AG10803 (cell line): ENCODE results near the gene MMP28.

Experiments
- DNase-seq: peaks from one replicate; pipeline ENCODE4 v3.0.0; 2010; ENCODE audit warnings: low read depth
- H3K4me3 ChIP-seq: 2 replicates; pipeline ENCODE4 v1.5.1; 2011; ENCODE audit warnings: mild to moderate bottlenecking, low read length, control low read depth
- TF ChIP-seq, protein P1 (sequence below): conservative IDR thresholded peaks from 2 replicates; pipeline ENCODE4 v1.5.1; 2011; ENCODE audit warnings: mild to moderate bottlenecking, low read length, control low read depth, inconsistent platforms

Gene MMP28

GRCh38 chr17:35738519-35739133 is 56.8 kb downstream of the MMP28 start:
- DNase-seq: no peak
- TF ChIP-seq, protein P1, sequence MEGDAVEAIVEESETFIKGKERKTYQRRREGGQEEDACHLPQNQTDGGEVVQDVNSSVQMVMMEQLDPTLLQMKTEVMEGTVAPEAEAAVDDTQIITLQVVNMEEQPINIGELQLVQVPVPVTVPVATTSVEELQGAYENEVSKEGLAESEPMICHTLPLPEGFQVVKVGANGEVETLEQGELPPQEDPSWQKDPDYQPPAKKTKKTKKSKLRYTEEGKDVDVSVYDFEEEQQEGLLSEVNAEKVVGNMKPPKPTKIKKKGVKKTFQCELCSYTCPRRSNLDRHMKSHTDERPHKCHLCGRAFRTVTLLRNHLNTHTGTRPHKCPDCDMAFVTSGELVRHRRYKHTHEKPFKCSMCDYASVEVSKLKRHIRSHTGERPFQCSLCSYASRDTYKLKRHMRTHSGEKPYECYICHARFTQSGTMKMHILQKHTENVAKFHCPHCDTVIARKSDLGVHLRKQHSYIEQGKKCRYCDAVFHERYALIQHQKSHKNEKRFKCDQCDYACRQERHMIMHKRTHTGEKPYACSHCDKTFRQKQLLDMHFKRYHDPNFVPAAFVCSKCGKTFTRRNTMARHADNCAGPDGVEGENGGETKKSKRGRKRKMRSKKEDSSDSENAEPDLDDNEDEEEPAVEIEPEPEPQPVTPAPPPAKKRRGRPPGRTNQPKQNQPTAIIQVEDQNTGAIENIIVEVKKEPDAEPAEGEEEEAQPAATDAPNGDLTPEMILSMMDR: no peak
- no peak overlapping the region for H3K4me3 ChIP-seq

- no peak for DNase-seq
- H3K4me3 ChIP-seq: no peak overlapping the region
- TF ChIP-seq, protein P1: no peak
Measured at GRCh38 chr17:35736236-35736635, 59.2 kb downstream of the MMP28 start.

GRCh38 chr17:35735036-35735805 is 60.2 kb downstream of the MMP28 start:
- DNase-seq: no peak
- TF ChIP-seq, protein P1: no peak
- no peak overlapping the region for H3K4me3 ChIP-seq

GRCh38 chr17:35734396-35734795 is 61.0 kb downstream of the MMP28 start:
- no peak overlapping the region for H3K4me3 ChIP-seq
- DNase-seq: no peak
- TF ChIP-seq, protein P1: no peak

GRCh38 chr17:35733366-35733765 is 62.1 kb downstream of the MMP28 start:
- DNase-seq: no peak
- TF ChIP-seq, protein P1: no peak
- H3K4me3 ChIP-seq: no peak overlapping the region

DNA sequence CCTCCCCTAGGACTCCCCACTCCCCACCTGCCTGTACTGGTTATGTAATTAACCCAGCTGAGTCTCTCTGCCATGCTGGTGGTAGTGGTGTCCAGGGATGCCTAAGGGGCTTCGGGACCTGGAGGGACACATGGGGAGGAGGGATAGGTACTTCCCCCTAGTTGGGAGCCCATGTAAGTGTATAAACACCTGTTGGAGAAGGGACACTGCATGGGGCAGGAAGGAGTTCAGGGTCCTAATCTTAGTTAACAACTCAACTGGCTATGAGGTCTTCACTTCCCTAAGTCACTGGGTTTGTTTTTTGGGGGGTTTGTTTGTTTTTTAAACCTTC is 62.7 kb downstream of the MMP28 start:
- no peak for DNase-seq
- H3K4me3 ChIP-seq: no peak overlapping the region

More for the DNA sequence above, 62.7 kb downstream of the MMP28 start:
- TF ChIP-seq, protein P1: no peak
